KG1 (cell line): ENCODE results near the gene C12orf56.
"Not testable (repeated sequence)": the region's sequence is repeated elsewhere in the genome, so short reads cannot be mapped to it uniquely, and the experiment has no call there.

Experiments
- DNase-seq: peaks from one replicate; lab custom pipeline; 2025; lab: John Stamatoyannopoulos, UW

The C12orf56 gene

DNA sequence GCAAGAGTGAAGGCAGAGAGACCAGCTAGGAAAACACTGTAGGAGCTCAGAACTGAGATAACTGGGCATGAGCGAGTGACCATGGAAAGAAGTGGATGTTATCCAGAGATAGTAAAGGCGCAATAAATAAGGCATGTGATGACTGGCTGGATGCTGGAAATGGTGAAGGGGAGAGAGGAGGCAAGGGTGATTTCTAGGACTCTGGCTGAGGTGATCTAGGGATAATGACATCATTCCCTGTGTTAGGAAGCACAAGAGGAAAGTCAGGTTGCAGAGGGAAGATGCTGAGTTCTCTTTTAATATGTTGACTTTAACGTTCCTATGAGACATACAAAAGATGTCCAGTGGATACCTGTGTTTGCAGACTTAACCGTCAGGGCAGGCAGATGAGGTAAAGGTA lies 78.7 kb downstream of the C12orf56 start:
- DNase-seq, result no peak

DNA sequence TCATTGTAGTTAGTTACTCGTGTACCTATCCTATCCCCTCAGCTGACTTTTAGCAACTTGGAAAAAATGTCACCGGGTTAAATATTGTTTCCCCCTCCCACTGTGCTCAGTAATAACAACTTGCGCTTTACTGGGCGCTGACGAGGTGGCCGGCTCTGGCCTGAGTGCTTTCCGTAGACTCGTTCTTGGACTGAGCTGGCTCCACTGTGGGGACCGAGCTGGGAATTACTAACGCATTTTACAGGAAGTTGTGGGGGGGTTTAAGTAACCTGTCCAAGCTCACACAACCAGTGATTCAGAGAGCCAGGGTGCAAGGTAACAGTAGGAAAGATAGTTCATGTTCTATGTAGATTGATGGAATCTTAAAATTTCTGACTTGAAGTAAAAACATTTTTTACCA lies 86.0 kb downstream of the C12orf56 start:
- no peak for DNase-seq

DNA sequence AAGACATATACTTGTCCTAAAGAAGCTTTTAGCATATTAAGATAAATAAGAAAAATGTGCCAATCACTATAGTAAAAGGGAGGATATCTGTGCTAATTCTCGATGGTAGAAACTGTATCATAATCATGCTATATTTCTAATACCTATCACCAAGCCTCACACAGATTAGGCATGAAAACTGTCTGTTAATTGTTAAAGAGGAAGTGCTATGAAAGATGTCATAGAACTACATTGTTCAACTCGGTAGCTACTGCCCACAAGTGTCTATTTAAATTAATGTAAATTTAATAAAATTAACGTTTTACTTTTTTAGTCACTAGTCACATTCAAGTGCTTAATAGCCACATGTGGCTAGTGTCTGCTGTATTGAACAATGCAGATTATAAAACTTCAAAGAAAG lies 90.9 kb downstream of the C12orf56 start:
- DNase-seq, result no peak

DNA sequence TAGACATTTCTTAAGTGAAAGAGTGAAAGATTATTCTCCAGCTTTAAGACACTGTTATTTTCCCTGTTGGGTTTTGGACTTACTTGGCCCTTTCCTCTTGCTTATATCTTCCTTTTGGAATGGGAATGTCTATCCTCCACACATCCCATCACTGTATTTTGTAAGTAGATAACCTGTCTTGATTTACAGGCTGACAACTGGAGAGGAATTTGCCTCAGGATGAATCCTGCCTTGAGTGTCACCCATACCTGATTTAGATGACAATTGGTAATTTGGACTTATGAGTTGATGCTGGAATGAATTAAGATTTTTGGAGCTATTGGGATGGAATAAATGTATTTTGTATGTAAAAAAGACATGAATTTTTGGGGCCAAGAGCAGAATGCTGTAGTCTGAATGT lies 94.3 kb downstream of the C12orf56 start:
- no peak for DNase-seq

GRCh38 chr12:64293654-64294364 lies 96.7 kb downstream of the C12orf56 start:
- no peak for DNase-seq

DNA sequence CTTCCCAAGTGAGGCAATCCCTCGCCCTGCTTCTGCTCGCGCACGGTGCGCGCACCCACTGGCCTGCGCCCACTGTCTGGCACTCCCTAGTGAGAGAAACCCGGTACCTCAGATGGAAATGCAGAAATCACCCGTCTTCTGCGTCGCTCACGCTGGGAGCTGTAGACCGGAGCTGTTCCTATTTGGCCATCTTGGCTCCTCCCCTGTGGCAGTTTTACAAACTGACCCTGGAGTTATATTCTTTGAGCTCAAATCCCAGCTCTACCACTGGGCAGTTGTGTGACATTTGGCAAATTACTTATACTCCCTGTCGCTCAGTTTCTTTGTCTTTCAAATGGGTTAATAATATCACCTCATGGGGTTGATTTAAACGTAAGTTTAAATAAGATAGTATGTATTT lies 97.4 kb downstream of the C12orf56 start:
- DNase-seq, result not testable (repeated sequence)

DNA sequence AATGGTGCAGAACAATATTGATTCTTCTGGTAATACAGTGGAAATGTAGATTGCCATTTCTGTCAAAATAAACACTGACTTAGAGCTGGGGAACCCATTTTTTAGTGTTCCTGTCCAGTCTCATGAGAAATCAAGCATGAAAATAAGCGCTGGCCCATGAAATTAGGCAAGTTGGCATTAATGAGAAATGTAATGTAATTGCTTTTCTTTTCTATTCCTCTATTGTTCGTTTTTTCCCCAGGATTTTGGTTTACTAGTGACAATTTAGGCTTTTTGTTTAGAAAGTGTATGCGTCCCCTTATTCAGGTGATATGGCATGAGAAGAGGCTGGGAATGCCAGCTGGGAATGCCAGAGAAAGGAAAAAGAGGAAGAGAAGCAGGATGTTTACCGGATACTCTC lies 104.0 kb downstream of the C12orf56 start:
- no peak for DNase-seq

DNA sequence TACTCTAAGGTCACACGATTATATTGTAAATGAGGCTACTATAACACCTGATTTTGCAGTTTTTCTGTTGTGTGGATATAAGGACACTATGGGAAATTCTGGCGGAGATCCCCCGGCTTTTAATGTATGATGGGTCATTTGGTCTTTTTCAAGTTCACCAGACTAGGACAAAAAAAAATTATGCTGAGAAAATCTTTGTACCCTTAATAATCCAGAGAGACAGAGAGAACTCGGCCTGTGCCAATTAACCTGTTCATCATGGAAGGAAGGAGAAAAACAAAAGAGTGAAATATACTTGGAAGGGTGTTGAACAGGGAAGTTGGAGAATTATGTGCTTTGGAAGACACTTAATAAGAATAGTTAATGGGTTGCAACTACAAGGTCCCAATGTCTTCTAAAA lies 106.3 kb downstream of the C12orf56 start:
- DNase-seq, result no peak

DNA sequence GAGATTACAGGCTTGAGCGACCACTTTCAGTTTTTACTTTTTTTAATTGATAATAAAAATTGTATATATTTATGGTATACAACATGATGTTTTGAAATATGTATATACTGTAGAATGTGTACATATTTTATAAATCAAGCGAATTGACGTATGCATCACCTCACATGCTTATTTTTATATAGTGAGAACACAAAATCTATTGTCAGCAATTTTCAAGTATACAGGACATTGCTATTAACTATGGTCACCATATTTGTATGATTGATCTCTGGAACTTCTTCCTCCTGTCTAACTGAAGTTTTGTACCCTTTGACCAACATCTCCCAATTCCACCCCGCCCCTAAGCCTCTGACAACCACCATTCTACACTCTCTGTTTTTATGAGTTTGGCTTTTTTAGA lies 112.1 kb downstream of the C12orf56 start:
- DNase-seq, result no peak

DNA sequence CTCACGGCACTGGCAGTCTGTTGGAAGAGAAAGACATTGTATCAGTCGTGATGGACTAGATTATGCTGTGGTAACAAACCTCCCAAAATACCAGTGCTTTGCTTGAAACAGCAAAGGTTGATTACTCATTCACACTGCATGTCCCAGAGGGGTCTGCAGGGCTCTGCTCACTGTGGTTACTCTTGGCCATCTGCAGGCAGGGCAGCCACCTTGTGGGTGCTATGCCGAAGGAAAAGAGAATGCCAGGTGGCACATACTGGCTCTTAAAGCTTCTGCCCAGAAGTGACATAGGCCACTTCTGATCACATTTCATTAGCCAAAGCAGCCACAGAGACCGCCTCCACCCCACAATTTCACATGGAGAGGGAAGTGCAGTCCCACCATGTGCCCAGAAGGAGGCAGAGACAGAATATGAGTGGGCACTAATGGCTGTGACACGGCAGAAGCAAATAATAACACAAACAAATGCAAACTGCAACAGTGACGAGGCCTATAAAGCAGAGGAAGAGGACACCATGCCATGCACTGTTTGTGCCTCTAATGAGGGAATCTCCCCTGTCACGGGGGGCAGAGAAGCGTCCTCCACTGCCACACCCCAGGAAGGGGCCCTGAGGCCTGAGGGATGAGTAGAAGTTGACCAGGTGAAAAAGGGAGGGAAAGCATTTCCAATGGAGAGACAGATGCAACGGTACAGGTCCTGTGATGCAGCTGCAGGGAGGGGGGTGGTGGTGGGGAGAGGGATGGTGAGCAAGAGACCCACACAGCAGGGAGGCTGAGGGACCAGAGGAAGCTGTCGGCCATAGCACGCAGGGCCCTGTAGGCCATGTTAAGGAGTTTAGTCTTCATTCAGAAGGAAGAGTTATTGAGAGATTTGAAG lies 116.8 kb downstream of the C12orf56 start:
- no peak for DNase-seq

DNA sequence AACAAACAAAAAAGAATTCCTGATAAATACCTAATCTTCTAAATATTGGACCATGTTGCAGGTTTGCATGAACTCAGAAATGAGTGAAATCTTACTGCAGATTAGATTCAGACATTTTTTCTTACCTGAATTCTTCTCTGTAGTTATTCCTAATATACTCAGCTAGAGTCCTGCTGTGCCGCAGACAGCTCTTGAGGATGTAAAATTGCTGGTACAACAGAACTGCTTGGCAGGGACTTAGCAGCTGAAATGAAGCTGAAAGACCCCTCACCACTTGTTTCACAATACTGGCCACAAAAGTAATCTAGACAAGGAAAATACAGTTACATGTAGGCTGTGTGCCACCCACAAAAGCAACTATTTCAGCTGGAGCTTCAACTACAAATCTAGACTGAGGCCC lies 120.1 kb downstream of the C12orf56 start:
- no peak for DNase-seq

GRCh38 chr12:64269161-64269560 lies 121.4 kb downstream of the C12orf56 start:
- DNase-seq, result no peak

- no peak for DNase-seq
Observed at GRCh38 chr12:64268409-64268808, 122.1 kb downstream of the C12orf56 start.

DNA sequence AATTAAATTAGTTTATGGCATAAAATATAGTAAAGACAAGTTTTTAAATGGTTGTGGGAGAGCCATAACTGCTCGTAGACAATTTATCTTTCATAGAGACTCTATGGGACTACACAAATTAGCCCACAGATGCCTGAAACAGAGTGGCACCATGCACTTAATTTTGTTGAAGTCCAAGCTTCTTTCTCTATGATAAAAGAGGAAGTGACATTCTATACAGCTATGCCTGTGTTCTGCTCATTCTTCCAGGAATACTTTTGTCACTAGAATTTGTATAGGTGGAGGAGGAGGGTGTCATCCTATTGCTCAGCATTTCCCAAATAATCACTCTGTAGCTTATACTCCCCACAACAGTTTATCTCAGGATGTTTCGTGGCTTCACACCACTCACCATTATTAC lies 124.7 kb downstream of the C12orf56 start:
- DNase-seq, result no peak

DNA sequence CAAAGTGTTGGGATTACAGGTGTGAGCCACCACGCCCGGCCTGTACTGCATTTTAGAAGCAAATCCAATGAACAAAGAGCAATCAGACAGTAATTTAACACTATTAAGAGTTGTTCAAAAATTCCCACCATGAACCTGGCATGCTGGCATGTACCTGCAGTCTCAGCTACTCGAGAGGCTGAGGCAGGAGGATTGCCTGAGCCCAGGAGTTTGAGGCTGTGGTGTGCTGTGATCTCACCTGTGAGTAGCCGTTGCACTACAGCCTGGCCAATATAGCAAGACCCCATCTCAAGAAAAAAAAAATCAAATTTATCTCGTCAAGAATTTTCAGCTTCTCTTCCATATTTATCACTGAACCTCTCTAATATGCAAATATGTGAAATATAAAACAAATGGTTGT lies 128.7 kb downstream of the C12orf56 start:
- DNase-seq, result no peak

DNA sequence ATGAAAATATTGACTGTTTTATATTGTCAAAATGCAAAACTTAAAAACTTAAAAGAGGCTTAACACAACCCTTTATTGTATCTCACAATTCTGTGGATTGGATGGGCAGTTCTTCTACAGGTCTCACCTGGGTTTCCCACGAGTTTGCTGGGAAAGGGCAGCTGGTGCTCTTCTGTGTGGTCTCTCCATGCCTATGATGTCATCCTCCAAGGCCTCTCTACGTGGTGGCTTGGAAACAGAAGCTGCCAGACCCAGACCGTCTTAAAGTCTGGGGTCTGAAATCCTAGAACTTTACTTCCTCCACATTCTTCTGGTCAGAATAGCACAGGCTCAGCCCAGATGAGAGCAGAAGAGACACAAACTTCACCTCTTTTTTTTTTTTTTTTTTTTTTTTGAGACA lies 132.0 kb downstream of the C12orf56 start:
- DNase-seq, result no peak

DNA sequence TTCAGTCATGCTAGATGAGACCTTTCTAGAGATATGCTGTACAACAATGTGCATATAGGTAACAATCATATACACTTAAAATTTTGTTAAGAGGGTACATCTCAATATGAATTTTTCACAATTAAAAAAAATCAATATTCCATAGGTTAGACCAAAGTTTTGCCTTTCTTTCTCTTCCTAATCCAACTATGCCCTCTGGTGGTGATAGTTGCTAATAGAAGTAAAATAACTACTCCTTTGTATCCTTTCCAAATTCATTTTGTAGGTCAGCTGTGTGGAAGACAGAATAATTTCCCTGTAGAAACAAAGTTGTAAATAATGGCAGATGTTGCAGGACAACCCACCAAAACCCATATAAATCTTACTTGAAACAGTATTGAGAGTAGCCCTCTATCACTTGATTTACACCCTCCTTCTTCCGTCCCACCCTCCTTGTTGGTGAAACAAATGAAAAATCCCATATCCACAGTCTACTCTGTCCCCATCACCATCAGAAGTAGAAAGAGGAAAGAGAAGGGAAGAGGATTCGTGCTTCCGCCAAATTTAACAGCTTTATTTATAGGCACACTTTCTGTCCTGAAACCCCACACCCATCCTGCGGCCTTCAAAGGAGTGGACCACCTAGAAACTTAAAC lies 134.3 kb downstream of the C12orf56 start:
- no peak for DNase-seq

- DNase-seq, result no peak
Observed at GRCh38 chr12:64255249-64255648, 135.3 kb downstream of the C12orf56 start.

DNA sequence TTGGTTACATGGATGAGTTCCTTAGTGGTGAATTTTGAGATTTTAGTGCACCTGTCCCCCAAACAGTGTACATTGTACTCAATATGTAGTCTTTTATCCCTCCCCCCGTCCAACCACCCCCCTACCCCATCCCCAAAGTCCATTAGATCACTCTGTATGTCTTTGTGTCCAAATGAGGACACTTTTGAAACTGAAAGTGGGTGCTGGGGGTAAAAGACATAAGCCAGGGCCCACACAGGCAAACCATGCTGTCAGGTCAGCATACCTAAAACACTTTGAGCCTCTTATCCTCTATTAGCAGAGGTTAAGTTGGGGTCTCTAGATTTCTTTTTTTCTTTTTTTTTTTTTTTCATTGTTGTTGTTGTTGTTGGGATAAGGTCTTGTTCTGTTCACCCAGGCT lies 137.2 kb downstream of the C12orf56 start:
- no peak for DNase-seq

GRCh38 chr12:64252681-64253080 lies 137.9 kb downstream of the C12orf56 start:
- DNase-seq, result no peak

DNA sequence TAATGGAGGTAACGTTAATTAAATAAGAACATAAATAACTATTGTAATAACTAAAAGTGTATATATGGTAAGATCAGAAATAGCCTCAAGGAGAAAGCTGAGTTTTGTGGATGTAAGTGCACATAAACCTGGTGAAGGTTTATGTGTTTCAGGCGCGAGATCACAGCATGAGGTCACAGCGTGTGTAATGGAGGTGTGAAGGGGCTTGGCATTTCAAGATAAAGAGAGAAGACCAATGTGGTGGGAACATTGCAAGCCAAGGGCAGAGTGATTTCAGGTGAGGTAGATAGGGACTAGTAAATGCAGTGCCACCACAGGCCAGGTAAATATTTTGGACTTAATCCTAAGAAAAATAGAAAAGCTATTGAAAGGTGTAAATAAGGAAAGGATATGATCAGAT lies 146.7 kb downstream of the C12orf56 start:
- no peak for DNase-seq

- no peak for DNase-seq
Observed at GRCh38 chr12:64240781-64241180, 149.8 kb downstream of the C12orf56 start.

- no peak for DNase-seq
Observed at GRCh38 chr12:64237382-64237781, 153.2 kb downstream of the C12orf56 start.
